GM12875 (cell line): Measurements from ENCODE around the gene BMAL1.

Experiments used
- H3K4me3 ChIP-seq: one replicate; pipeline ENCODE4 v1.5.1; 2011; ENCODE audit warnings: low read depth, low read length, control low read depth
- CTCF ChIP-seq: IDR thresholded peaks from 2 replicates; pipeline ENCODE4 v1.5.1; 2011; ENCODE audit warnings: low read depth, mild to moderate bottlenecking, control low read depth, inconsistent platforms, low read length, moderate library complexity, borderline replicate concordance; ENCODE audit not compliant: insufficient read depth

The BMAL1 gene

GRCh38 chr11:13339195-13340153 lies 61.9 kb downstream of the BMAL1 start:
- no peak for TF ChIP-seq CTCF
- no peak overlapping the region for H3K4me3 ChIP-seq

- TF ChIP-seq CTCF, result no peak
- H3K4me3 ChIP-seq, result no peak overlapping the region
Observed at GRCh38 chr11:13341026-13341425, 63.4 kb downstream of the BMAL1 start.

GRCh38 chr11:13343067-13343466 lies 65.5 kb downstream of the BMAL1 start:
- TF ChIP-seq CTCF, result no peak
- H3K4me3 ChIP-seq, result no peak overlapping the region

GRCh38 chr11:13343931-13344717 lies 66.5 kb downstream of the BMAL1 start:
- no peak overlapping the region for H3K4me3 ChIP-seq
- peak; percentile 79; the same call in 1 of the 2 replicates for TF ChIP-seq CTCF

- no peak for TF ChIP-seq CTCF
- H3K4me3 ChIP-seq, result no peak overlapping the region
Observed at GRCh38 chr11:13344818-13345217, 67.2 kb downstream of the BMAL1 start.

GRCh38 chr11:13346470-13346869 lies 68.9 kb downstream of the BMAL1 start:
- no peak for TF ChIP-seq CTCF
- no peak overlapping the region for H3K4me3 ChIP-seq
